C4-2B (cell line): ENCODE measurements around the gene ARF1.

Experiments
- CTCF ChIP-seq: fragments of 450-650 bp; conservative IDR thresholded peaks from 2 replicates; pipeline ENCODE4 v1.5.1; 2017; ENCODE audit warnings: mild to moderate bottlenecking
- ZFX ChIP-seq: fragments of 450-650 bp; IDR thresholded peaks from 2 replicates; pipeline ENCODE4 v1.6.1; 2017

GRCh38 chr1:228112167-228112566 is 29.7 kb downstream of the ARF1 start:
- TF ChIP-seq CTCF = no peak
- TF ChIP-seq ZFX = no peak
